ENCODE data around the gene PTPN23. TPM values are rescaled to one million over a fixed set of nuclear protein-coding genes. Genes with fewer than 3 reads are reported as not detected.

PTPN23 gene
- total and polyA plus RNA-seq, 10 of the 15 experiments (the other 5 are each of a cell fraction or from before 2014, with no cell fraction given) = 0.44 to 28.6 (median 4.4) TPM

DNA sequence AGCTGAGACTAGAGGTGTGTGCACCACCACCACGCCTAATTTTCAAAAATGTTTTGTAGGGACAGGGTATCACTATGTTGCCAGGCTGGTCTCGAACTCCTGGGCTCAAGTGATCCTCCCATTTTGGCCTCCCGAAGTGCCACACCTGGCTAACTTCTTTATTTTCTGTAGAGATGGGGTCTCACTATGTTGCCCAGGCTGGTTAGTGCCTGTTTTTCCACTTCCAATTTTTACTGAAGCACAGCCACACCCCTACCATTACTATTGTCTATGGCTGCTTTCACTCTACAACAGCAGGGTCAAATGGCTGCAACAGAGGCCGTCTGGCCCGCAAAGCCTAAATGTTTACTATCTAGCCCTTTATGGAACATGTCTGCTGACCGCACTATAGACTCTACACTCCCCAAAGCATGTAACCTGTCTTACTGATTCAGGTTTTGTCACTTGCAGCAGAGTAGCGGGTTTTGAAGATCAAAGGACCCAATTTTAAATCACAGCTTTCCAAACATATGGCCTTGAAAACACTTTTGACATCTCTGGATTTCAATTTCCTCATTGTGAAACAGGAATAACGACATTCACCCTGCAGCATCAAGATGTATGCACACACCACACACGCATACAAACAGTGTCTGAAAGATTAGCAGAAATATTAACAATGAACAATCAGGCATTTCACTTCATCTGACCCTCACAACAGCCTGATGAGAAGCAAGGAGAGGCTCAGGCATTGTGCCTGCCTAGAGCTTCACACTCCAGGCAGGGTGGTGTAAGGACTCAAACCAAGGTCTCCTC lies 48.9 kb downstream of the PTPN23 start:
- FAIRE-seq = no peak
- H3K9me3 ChIP-seq (replicated peaks; ENCODE audit: control insufficient read depth, insufficient read depth, low read length) = no peaks in the 10 kb centered on the region
- POLR2A ChIA-PET = no interaction called here
- no TSS peak for BruUV-seq (replicated peaks)
- no peak overlapping the region for H3K27ac ChIP-seq (ENCODE audit: control insufficient read depth, insufficient read depth)
- intact Hi-C loops (cut with micrococcal nuclease; ENCODE audit: unreplicated experiment) (no loop called here), in situ Hi-C loops (cut with MboI) (no loop called here)
- CTCF ChIA-PET = interaction anchor here (0.5 to 1.1 kb wide), 2 partner anchors 8 to 269 kb away, joined by 3 to 6 read pairs; no protein-coding TSS in a partner anchor
- no peak overlapping the region for H3K4me2 ChIP-seq (ENCODE audit: control insufficient read depth, insufficient read depth)
- no peak overlapping the region for H3K9ac ChIP-seq (ENCODE audit: control insufficient read depth, insufficient read depth, low read length)
- no peak for ATAC-seq
- H3K79me2 ChIP-seq (ENCODE audit: control insufficient read depth, insufficient read depth, low read length) = no peaks in the 10 kb centered on the region
- H4K20me1 ChIP-seq (ENCODE audit: control insufficient read depth, insufficient read depth) = no peaks in the 10 kb centered on the region; the same call in 1 of the 2 replicates
- no peak overlapping the region for H3K4me3 ChIP-seq
- RAD21 ChIA-PET (ENCODE audit: unreplicated experiment) = no interaction called here
- no peak overlapping the region for H2AFZ ChIP-seq (ENCODE audit: control insufficient read depth, low read depth, low read length)
- no peaks in the 10 kb centered on the region for H3K27me3 ChIP-seq (replicated peaks in 1 of 2; ENCODE audit: control insufficient read depth in 2 of 2, insufficient read depth in 2 of 2, low read length in 1 of 2)
- SMC1A ChIA-PET (ENCODE audit: uncharacterized antibody, unreplicated experiment) = no interaction called here
- 98% methylated on average over 9 of the region's 9 CpGs for WGBS (ENCODE audit: insufficient coverage, insufficient replicate concordance, low lambda C conversion rate, missing lambda C conversion rate)
- no peak for DNase-seq (ENCODE audit: low read depth, low spot score)
- H3K36me3 ChIP-seq (ENCODE audit: control insufficient read depth in 2 of 2, insufficient read depth in 2 of 2, low read length in 1 of 2) = peaks cover 19 to 36% of the 10 kb centered on the region in 2 experiments; a peak in 3 of 4 replicates
- H3K4me1 ChIP-seq (ENCODE audit: control insufficient read depth, insufficient read depth, low read length) = no peaks in the 10 kb centered on the region
- TF ChIP-seq KDM1A (IDR thresholded peaks at IDR 0.05; ENCODE audit: borderline replicate concordance) (no peak), TCF3 (IDR thresholded peaks at IDR 0.05; ENCODE audit: borderline replicate concordance, insufficient read depth, low read depth, low read length) (no peak), KLF5 (IDR thresholded peaks at IDR 0.05; ENCODE audit: partially characterized antibody) (no peak), ZSCAN29 (IDR thresholded peaks at IDR 0.05) (no peak), NFYA (IDR thresholded peaks at IDR 0.05; ENCODE audit: borderline replicate concordance, low read depth, low read length) (no peak), SREBF2 (IDR thresholded peaks at IDR 0.05; ENCODE audit: low read length) (no peak), STAT1 (conservative IDR thresholded peaks at IDR 0.05) (no peak)
- TF ChIP-seq, protein P1, sequence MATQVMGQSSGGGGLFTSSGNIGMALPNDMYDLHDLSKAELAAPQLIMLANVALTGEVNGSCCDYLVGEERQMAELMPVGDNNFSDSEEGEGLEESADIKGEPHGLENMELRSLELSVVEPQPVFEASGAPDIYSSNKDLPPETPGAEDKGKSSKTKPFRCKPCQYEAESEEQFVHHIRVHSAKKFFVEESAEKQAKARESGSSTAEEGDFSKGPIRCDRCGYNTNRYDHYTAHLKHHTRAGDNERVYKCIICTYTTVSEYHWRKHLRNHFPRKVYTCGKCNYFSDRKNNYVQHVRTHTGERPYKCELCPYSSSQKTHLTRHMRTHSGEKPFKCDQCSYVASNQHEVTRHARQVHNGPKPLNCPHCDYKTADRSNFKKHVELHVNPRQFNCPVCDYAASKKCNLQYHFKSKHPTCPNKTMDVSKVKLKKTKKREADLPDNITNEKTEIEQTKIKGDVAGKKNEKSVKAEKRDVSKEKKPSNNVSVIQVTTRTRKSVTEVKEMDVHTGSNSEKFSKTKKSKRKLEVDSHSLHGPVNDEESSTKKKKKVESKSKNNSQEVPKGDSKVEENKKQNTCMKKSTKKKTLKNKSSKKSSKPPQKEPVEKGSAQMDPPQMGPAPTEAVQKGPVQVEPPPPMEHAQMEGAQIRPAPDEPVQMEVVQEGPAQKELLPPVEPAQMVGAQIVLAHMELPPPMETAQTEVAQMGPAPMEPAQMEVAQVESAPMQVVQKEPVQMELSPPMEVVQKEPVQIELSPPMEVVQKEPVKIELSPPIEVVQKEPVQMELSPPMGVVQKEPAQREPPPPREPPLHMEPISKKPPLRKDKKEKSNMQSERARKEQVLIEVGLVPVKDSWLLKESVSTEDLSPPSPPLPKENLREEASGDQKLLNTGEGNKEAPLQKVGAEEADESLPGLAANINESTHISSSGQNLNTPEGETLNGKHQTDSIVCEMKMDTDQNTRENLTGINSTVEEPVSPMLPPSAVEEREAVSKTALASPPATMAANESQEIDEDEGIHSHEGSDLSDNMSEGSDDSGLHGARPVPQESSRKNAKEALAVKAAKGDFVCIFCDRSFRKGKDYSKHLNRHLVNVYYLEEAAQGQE (IDR thresholded peaks at IDR 0.05; ENCODE audit: low read depth, low read length) = no peak
- TF ChIP-seq, protein P2, sequence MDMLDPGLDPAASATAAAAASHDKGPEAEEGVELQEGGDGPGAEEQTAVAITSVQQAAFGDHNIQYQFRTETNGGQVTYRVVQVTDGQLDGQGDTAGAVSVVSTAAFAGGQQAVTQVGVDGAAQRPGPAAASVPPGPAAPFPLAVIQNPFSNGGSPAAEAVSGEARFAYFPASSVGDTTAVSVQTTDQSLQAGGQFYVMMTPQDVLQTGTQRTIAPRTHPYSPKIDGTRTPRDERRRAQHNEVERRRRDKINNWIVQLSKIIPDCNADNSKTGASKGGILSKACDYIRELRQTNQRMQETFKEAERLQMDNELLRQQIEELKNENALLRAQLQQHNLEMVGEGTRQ (IDR thresholded peaks at IDR 0.05; ENCODE audit: borderline replicate concordance, low read depth, low read length) = no peak
- TF ChIP-seq, protein P3, sequence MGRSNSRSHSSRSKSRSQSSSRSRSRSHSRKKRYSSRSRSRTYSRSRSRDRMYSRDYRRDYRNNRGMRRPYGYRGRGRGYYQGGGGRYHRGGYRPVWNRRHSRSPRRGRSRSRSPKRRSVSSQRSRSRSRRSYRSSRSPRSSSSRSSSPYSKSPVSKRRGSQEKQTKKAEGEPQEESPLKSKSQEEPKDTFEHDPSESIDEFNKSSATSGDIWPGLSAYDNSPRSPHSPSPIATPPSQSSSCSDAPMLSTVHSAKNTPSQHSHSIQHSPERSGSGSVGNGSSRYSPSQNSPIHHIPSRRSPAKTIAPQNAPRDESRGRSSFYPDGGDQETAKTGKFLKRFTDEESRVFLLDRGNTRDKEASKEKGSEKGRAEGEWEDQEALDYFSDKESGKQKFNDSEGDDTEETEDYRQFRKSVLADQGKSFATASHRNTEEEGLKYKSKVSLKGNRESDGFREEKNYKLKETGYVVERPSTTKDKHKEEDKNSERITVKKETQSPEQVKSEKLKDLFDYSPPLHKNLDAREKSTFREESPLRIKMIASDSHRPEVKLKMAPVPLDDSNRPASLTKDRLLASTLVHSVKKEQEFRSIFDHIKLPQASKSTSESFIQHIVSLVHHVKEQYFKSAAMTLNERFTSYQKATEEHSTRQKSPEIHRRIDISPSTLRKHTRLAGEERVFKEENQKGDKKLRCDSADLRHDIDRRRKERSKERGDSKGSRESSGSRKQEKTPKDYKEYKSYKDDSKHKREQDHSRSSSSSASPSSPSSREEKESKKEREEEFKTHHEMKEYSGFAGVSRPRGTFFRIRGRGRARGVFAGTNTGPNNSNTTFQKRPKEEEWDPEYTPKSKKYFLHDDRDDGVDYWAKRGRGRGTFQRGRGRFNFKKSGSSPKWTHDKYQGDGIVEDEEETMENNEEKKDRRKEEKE (IDR thresholded peaks at IDR 0.05) = no peak
- TF ChIP-seq, protein P4, sequence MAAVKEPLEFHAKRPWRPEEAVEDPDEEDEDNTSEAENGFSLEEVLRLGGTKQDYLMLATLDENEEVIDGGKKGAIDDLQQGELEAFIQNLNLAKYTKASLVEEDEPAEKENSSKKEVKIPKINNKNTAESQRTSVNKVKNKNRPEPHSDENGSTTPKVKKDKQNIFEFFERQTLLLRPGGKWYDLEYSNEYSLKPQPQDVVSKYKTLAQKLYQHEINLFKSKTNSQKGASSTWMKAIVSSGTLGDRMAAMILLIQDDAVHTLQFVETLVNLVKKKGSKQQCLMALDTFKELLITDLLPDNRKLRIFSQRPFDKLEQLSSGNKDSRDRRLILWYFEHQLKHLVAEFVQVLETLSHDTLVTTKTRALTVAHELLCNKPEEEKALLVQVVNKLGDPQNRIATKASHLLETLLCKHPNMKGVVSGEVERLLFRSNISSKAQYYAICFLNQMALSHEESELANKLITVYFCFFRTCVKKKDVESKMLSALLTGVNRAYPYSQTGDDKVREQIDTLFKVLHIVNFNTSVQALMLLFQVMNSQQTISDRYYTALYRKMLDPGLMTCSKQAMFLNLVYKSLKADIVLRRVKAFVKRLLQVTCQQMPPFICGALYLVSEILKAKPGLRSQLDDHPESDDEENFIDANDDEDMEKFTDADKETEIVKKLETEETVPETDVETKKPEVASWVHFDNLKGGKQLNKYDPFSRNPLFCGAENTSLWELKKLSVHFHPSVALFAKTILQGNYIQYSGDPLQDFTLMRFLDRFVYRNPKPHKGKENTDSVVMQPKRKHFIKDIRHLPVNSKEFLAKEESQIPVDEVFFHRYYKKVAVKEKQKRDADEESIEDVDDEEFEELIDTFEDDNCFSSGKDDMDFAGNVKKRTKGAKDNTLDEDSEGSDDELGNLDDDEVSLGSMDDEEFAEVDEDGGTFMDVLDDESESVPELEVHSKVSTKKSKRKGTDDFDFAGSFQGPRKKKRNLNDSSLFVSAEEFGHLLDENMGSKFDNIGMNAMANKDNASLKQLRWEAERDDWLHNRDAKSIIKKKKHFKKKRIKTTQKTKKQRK (IDR thresholded peaks at IDR 0.05; ENCODE audit: low read depth, low read length) = no peak
